ENCODE data around the gene EIF4E.

EIF4E gene, protein sequence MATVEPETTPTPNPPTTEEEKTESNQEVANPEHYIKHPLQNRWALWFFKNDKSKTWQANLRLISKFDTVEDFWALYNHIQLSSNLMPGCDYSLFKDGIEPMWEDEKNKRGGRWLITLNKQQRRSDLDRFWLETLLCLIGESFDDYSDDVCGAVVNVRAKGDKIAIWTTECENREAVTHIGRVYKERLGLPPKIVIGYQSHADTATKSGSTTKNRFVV

GRCh38 chr4:98928505-98929340 lies at the start of gene EIF4E:
Gene EIF4E (minus strand): TSS chr4:98929133. CDS start chr4:98929112, 21 bp downstream.
- ChIA-PET CTCF (interaction anchor here (0.6 to 3.4 kb wide), 11 partner anchors 11 to 461 kb away, joined by 3 to 21 read pairs (median 5); partner anchors contain the start of gene METAP1), POLR2A (interaction anchor here (0.6 to 2.1 kb wide), 7 partner anchors 8 to 457 kb away, joined by 3 to 8 read pairs (median 3); partner anchors contain the start of genes ADH5 and METAP1)
- peak; percentile 96 for DNase-seq (ENCODE audit: low read depth, low spot score)
- TF ChIP-seq, protein P1, sequence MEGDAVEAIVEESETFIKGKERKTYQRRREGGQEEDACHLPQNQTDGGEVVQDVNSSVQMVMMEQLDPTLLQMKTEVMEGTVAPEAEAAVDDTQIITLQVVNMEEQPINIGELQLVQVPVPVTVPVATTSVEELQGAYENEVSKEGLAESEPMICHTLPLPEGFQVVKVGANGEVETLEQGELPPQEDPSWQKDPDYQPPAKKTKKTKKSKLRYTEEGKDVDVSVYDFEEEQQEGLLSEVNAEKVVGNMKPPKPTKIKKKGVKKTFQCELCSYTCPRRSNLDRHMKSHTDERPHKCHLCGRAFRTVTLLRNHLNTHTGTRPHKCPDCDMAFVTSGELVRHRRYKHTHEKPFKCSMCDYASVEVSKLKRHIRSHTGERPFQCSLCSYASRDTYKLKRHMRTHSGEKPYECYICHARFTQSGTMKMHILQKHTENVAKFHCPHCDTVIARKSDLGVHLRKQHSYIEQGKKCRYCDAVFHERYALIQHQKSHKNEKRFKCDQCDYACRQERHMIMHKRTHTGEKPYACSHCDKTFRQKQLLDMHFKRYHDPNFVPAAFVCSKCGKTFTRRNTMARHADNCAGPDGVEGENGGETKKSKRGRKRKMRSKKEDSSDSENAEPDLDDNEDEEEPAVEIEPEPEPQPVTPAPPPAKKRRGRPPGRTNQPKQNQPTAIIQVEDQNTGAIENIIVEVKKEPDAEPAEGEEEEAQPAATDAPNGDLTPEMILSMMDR (IDR thresholded peaks at IDR 0.05; ENCODE audit: insufficient read depth, low read length, missing control alignments) = peak; percentile 18
- peak within 1 kb of the TSS; percentile 94 for H3K4me3 ChIP-seq (ENCODE audit: low read depth, low read length)

- no peak overlapping the region for H3K4me3 ChIP-seq (ENCODE audit: low read depth, low read length)
- POLR2A ChIA-PET = no interaction called here
- TF ChIP-seq, protein P1 (IDR thresholded peaks at IDR 0.05; ENCODE audit: insufficient read depth, low read length, missing control alignments) = no peak
- no peak for DNase-seq (ENCODE audit: low read depth, low spot score)
- CTCF ChIA-PET = interaction anchor here (1.1 to 1.3 kb wide), 2 partner anchors 18 to 36 kb away, joined by 3 read pairs; partner anchors contain the start of gene METAP1
Measured at GRCh38 chr4:98977557-98977956, 48.6 kb upstream of the EIF4E start.

- no peak overlapping the region for H3K4me3 ChIP-seq (ENCODE audit: low read depth, low read length)
- ChIA-PET CTCF (interaction anchor here (1.3 kb wide), 1 partner anchor 19 kb away, joined by 3 read pairs; the partner anchor contains the start of gene METAP1), POLR2A (no interaction called here)
- peak; percentile 64 for DNase-seq (ENCODE audit: low read depth, low spot score)
- TF ChIP-seq, protein P1 (IDR thresholded peaks at IDR 0.05; ENCODE audit: insufficient read depth, low read length, missing control alignments) = no peak
Measured at GRCh38 chr4:98976716-98977115, 47.8 kb upstream of the EIF4E start.

- ChIA-PET POLR2A (no interaction called here), CTCF (interaction anchor here (1.2 kb wide), 1 partner anchor 24 kb away, joined by 3 read pairs; no protein-coding TSS in a partner anchor)
- no peak for DNase-seq (ENCODE audit: low read depth, low spot score)
- TF ChIP-seq, protein P1 (IDR thresholded peaks at IDR 0.05; ENCODE audit: insufficient read depth, low read length, missing control alignments) = no peak
- H3K4me3 ChIP-seq (ENCODE audit: low read depth, low read length) = no peak overlapping the region
Measured at GRCh38 chr4:98969878-98970785, 41.2 kb upstream of the EIF4E start.

- POLR2A ChIA-PET = no interaction called here
- no peak overlapping the region for H3K4me3 ChIP-seq (ENCODE audit: low read depth, low read length)
- CTCF ChIA-PET = interaction anchor here (0.9 to 1.3 kb wide), 4 partner anchors 19 to 40 kb away, joined by 3 to 4 read pairs (median 3); partner anchors contain the start of gene METAP1
- no peak for DNase-seq (ENCODE audit: low read depth, low spot score)
- TF ChIP-seq, protein P1 (IDR thresholded peaks at IDR 0.05; ENCODE audit: insufficient read depth, low read length, missing control alignments) = no peak
Measured at GRCh38 chr4:98967786-98968329, 38.9 kb upstream of the EIF4E start.
